IMR-90 (cell line): ENCODE measurements around the gene SBSN. TPM values are rescaled to one million over a fixed set of nuclear protein-coding genes. Genes with fewer than 3 reads are reported as not detected.

Experiments used
- ATAC-seq: fragments of 200-7000 bp; cut with Tn5 transposase; 2 replicates; pipeline ENCODE4 v1.9.1; 2020; ENCODE audit warnings: low read depth, mild to moderate bottlenecking, moderate library complexity
- BruUV-seq: library from RNA; stranded (reverse); fragments of 400-500 nt; replicated peaks from 2 replicates; lab custom pipeline; 2021; lab: Mats Ljungman, UMichigan
- CTCF ChIA-PET: fragments of 300-600 bp; formaldehyde crosslinking; extraction: SDS; loops from one replicate; lab custom pipeline; 2021; ENCODE audit warnings: antibody characterized with exemption; lab: Yijun Ruan, JAX
- POLR2A ChIA-PET: fragments of 300-600 bp; sonication (Branson Sonifier 250); formaldehyde crosslinking; loops from one replicate; lab custom pipeline; 2022; ENCODE audit warnings: antibody characterized with exemption; ENCODE audit not compliant: unreplicated experiment; lab: Charles Lee
- DNase-seq: peaks from one replicate; pipeline ENCODE4 v3.0.0; 2013
- H2AFZ ChIP-seq: replicated peaks from 2 replicates; pipeline ENCODE3; 2013; ENCODE audit warnings: low read length, mild to moderate bottlenecking; ENCODE audit not compliant: poor library complexity
- H2AK5ac ChIP-seq: 2 replicates; pipeline ENCODE4 v1.6.1; 2013; ENCODE audit warnings: low read depth, low read length, inconsistent platforms
- H2AK9ac ChIP-seq: replicated peaks from 2 replicates; pipeline ENCODE3; 2013; ENCODE audit warnings: mild to moderate bottlenecking, low read depth, low read length, moderate library complexity; ENCODE audit not compliant: poor library complexity
- H2BK120ac ChIP-seq: 2 replicates; pipeline ENCODE4 v1.6.1; 2013; ENCODE audit warnings: low read depth, low read length, inconsistent platforms
- H2BK15ac ChIP-seq: 3 replicates; pipeline ENCODE4 v1.6.1; 2013; ENCODE audit warnings: low read depth, low read length, inconsistent platforms
- H2BK20ac ChIP-seq: 2 replicates; pipeline ENCODE4 v1.6.1; 2013; ENCODE audit warnings: low read depth, mild to moderate bottlenecking, inconsistent platforms, low read length, moderate library complexity
- H2BK5ac ChIP-seq: 2 replicates; pipeline ENCODE4 v1.6.1; 2013; ENCODE audit warnings: mild to moderate bottlenecking, low read depth, low read length, inconsistent platforms; ENCODE audit not compliant: poor library complexity, severe bottlenecking
- H3K14ac ChIP-seq: replicated peaks from 2 replicates; pipeline ENCODE4 v1.6.1; 2013; ENCODE audit warnings: low read depth, low read length, inconsistent platforms
- H3K18ac ChIP-seq: 2 replicates; pipeline ENCODE4 v1.6.1; 2013; ENCODE audit warnings: low read depth, low read length, control low read depth
- H3K23ac ChIP-seq: 2 replicates; pipeline ENCODE4 v1.6.1; 2013; ENCODE audit warnings: low read depth, low read length, inconsistent platforms
- H3K27ac ChIP-seq: 2 replicates; pipeline ENCODE4 v1.5.1; 2013; ENCODE audit warnings: mild to moderate bottlenecking, control low read depth, low read length; ENCODE audit not compliant: insufficient read depth
- H3K27me3 ChIP-seq: 2 replicates; pipeline ENCODE4 v1.6.1; 2013; ENCODE audit warnings: low read length; ENCODE audit not compliant: control insufficient read depth, insufficient read depth
- H3K36me3 ChIP-seq: 2 replicates; pipeline ENCODE4 v1.6.1; 2013; ENCODE audit warnings: low read length, mixed read lengths; ENCODE audit not compliant: control insufficient read depth, insufficient read depth
- H3K4ac ChIP-seq: 2 replicates; pipeline ENCODE4 v1.6.1; 2013; ENCODE audit warnings: low read depth, low read length, inconsistent platforms
- H3K4me1 ChIP-seq: 2 replicates; pipeline ENCODE4 v1.6.1; 2013; ENCODE audit warnings: low read length, mixed read lengths; ENCODE audit not compliant: control insufficient read depth, insufficient read depth
- H3K4me2 ChIP-seq: 2 replicates; pipeline ENCODE4 v1.6.1; 2013; ENCODE audit warnings: low read depth, mild to moderate bottlenecking, control low read depth, low read length, moderate library complexity
- H3K4me3 ChIP-seq: 2 replicates; pipeline ENCODE4 v1.5.1; 2013; ENCODE audit warnings: low read depth, mild to moderate bottlenecking, control low read depth, low read length, moderate library complexity; ENCODE audit not compliant: insufficient read depth
- H3K56ac ChIP-seq: 2 replicates; pipeline ENCODE4 v1.6.1; 2013; ENCODE audit warnings: low read length, inconsistent platforms; ENCODE audit not compliant: insufficient read depth; ENCODE audit errors: extremely low read depth
- H3K79me1 ChIP-seq, 2 experiments: 2 replicates each; pipeline ENCODE4 v1.6.1; 2013; ENCODE audit warnings: low read length in 2 of 2, inconsistent platforms in 1 of 2, low read depth in 1 of 2
- H3K9ac ChIP-seq: 2 replicates; pipeline ENCODE4 v1.6.1; 2013; ENCODE audit warnings: low read depth, low read length, control low read depth
- H3K9me1 ChIP-seq: 2 replicates; pipeline ENCODE4 v1.6.1; 2013; ENCODE audit warnings: low read length, inconsistent platforms; ENCODE audit not compliant: insufficient read depth
- H3K9me3 ChIP-seq: 2 replicates; pipeline ENCODE4 v1.6.1; 2013; ENCODE audit warnings: low read length; ENCODE audit not compliant: control insufficient read depth, insufficient read depth
- H4K20me1 ChIP-seq: 2 replicates; pipeline ENCODE4 v1.6.1; 2013; ENCODE audit warnings: low read length, inconsistent platforms; ENCODE audit not compliant: insufficient read depth
- H4K5ac ChIP-seq: 2 replicates; pipeline ENCODE4 v1.6.1; 2013; ENCODE audit warnings: mild to moderate bottlenecking, low read depth, low read length, control low read depth
- H4K8ac ChIP-seq, 2 experiments: 2 replicates each; pipeline ENCODE4 v1.6.1; 2013; ENCODE audit warnings: low read depth in 2 of 2, low read length in 2 of 2, control low read depth in 1 of 2, inconsistent platforms in 1 of 2
- H4K91ac ChIP-seq: 2 replicates; pipeline ENCODE4 v1.6.1; 2013; ENCODE audit warnings: low read depth, low read length, inconsistent platforms; ENCODE audit not compliant: insufficient read depth
- BHLHE40 ChIP-seq: fragments of 150-350 bp; IDR thresholded peaks from 2 replicates; pipeline ENCODE4 v1.6.1; 2016; ENCODE audit warnings: mild to moderate bottlenecking, low read depth, low read length
- CEBPB ChIP-seq: IDR thresholded peaks from 2 replicates; pipeline ENCODE4 v1.6.1; 2012; ENCODE audit warnings: low read depth, low read length, improper control_type of control experiment
- CHD1 ChIP-seq: IDR thresholded peaks from 2 replicates; pipeline ENCODE4 v1.6.1; 2012; ENCODE audit warnings: low read depth, low read length, improper control_type of control experiment
- FOS ChIP-seq: fragments of 150-350 bp; IDR thresholded peaks from 2 replicates; pipeline ENCODE4 v1.6.1; 2016; ENCODE audit warnings: low read depth, low read length
- MAFK ChIP-seq: IDR thresholded peaks from 2 replicates; pipeline ENCODE4 v1.6.1; 2012; ENCODE audit warnings: low read depth, low read length, improper control_type of control experiment
- MAZ ChIP-seq: IDR thresholded peaks from 2 replicates; pipeline ENCODE4 v1.6.1; 2012; ENCODE audit warnings: low read depth, mild to moderate bottlenecking, low read length, improper control_type of control experiment, moderate library complexity, borderline replicate concordance
- MXI1 ChIP-seq: IDR thresholded peaks from 2 replicates; pipeline ENCODE4 v1.6.1; 2012; ENCODE audit warnings: low read depth, mild to moderate bottlenecking, low read length, moderate library complexity, borderline replicate concordance
- NFE2L2 ChIP-seq: fragments of 150-350 bp; IDR thresholded peaks from 2 replicates; pipeline ENCODE4 v1.6.1; 2016; ENCODE audit warnings: low read depth, mild to moderate bottlenecking, low read length
- POLR2A ChIP-seq: IDR thresholded peaks from 2 replicates; pipeline ENCODE4 v1.6.1; 2012; ENCODE audit warnings: mild to moderate bottlenecking, low read depth, low read length
- RCOR1 ChIP-seq: IDR thresholded peaks from 2 replicates; pipeline ENCODE4 v1.6.1; 2012; ENCODE audit warnings: mild to moderate bottlenecking, low read length, improper control_type of control experiment; ENCODE audit not compliant: insufficient replicate concordance
- RFX5 ChIP-seq: IDR thresholded peaks from 2 replicates; pipeline ENCODE4 v1.8.0; 2012; ENCODE audit warnings: low read depth, mild to moderate bottlenecking, low read length, moderate library complexity
- SMC3 ChIP-seq: fragments of 150-350 bp; IDR thresholded peaks from 2 replicates; pipeline ENCODE4 v1.6.1; 2016; ENCODE audit warnings: low read depth, mild to moderate bottlenecking, antibody characterized with exemption, low read length, moderate library complexity
- WGBS, 2 experiments: methylation state at CpG; one replicate each; pipeline versions ENCODE4 v1.1.5 to v1.1.7; 2013; ENCODE audit warnings: missing lambda C conversion rate in 2 of 2; ENCODE audit not compliant: insufficient read length in 1 of 2; ENCODE audit errors: extremely low coverage in 2 of 2; 5-methylcytosine and 5-hydroxymethylcytosine counted together
- dilution Hi-C: fragments of 300-500 bp; cut with HindIII; formaldehyde crosslinking; loops from one replicate; pipeline ENCODE4 v1.14.3; 2018; ENCODE audit warnings: low sequenced_read_pairs; ENCODE audit not compliant: unreplicated experiment
- in situ Hi-C: fragments of 300-500 bp; cut with MboI; formaldehyde crosslinking; loops from 3 replicates; pipeline ENCODE4 v1.14.3; 2019; ENCODE audit warnings: low sequenced_read_pairs, inconsistent platforms, mixed read lengths
- intact Hi-C: fragments of 100-400 bp; cut with micrococcal nuclease; formaldehyde crosslinking; loops from 2 replicates; pipeline ENCODE4 v1.10.0; 2022
- polyA plus RNA-seq, 3 experiments: library from polyadenylated mRNA; depleted of rRNA; stranded (reverse); fragments of >200 nt; gene quantifications; 2 replicates each; pipeline ENCODE4 v1.2.3, GENCODE V29; 2012; ENCODE audit warnings: low replicate concordance in 1 of 3
- total RNA-seq: library from RNA; depleted of rRNA; stranded (reverse); fragments of >200 nt; gene quantifications from 2 replicates; pipeline ENCODE4 v1.2.3, GENCODE V29; 2012
- TF ChIP-seq, protein P1 (sequence below): fragments of 150-350 bp; IDR thresholded peaks from 2 replicates; pipeline ENCODE4 v1.6.1; 2016; ENCODE audit warnings: low read depth, mild to moderate bottlenecking, low read length, moderate library complexity, borderline replicate concordance
- TF ChIP-seq, protein P2 (sequence below): conservative IDR thresholded peaks from 2 replicates; pipeline ENCODE4 v1.5.1; 2012; ENCODE audit warnings: mild to moderate bottlenecking, low read depth, low read length, improper control_type of control experiment
- TF ChIP-seq, protein P3 (sequence below): fragments of 150-350 bp; IDR thresholded peaks from 2 replicates; pipeline ENCODE4 v1.6.1; 2017; ENCODE audit warnings: mild to moderate bottlenecking, antibody characterized with exemption, low read length, low read depth

Gene SBSN
- total and polyA plus RNA-seq, 2 of the 4 experiments (the other 2 are of a cell fraction), result 0.72 to 6.4 TPM

DNA sequence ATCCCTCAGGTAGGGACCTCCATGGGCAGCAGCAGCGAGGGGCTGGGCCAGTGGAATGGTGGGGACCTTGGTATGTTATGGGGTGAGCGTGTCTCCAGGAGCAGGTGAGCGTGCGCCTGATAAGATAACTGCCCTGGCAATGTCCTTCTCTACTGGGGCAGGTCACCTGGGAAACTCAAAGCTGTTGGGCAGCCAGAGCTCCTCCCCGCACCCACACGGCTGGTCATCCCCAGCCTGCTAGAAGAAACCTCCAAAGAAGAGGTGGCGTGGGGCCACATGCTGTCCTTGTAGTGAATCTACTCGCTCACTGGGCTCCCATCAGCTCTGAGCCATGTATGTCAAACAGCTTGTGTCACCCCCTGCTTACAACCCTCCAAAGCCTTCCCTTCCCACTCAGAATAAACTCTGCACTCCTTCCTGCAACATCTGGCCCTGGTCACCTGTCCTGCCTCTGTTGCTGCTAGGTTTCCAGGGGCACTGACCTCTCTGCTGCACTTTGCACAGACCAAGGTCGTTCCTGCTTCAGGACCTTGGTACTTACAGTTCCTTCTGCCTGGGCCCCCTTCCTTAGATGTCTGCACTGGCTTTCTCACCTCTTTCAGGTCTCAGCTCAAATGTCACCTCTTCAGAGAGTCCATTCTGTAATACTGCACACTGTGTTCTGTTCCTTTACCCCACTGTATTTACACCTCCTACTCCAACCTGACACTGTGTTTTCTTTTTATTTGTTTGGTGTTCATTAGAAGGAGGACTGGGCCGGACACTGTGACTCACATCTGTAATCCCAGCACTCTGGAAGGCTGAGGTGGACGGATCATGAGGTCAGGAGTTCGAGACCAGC lies 37.1 kb upstream of the SBSN start:
- no peak overlapping the region for H2BK20ac ChIP-seq
- no peak overlapping the region for H3K4ac ChIP-seq
- no peak overlapping the region for H3K9ac ChIP-seq
- H4K91ac ChIP-seq, result no peak overlapping the region
- H3K23ac ChIP-seq, result no peak overlapping the region
- BruUV-seq, result no TSS peak
- no peak overlapping the region for H3K18ac ChIP-seq
- H2AK9ac ChIP-seq, result no peak overlapping the region
- H2AK5ac ChIP-seq, result no peak overlapping the region
- DNase-seq (no peak), ATAC-seq (no peak)
- H3K4me1 ChIP-seq, result no peaks in the 10 kb centered on the region
- H3K56ac ChIP-seq, result no peak overlapping the region
- H3K79me1 ChIP-seq, result no peaks in the 10 kb centered on the region
- no peak overlapping the region for H2BK120ac ChIP-seq
- ChIA-PET POLR2A (no interaction called here), CTCF (no interaction called here)
- no peak overlapping the region for H2BK15ac ChIP-seq
- intact Hi-C loops, result no loop called here
- no peaks in the 10 kb centered on the region for H4K20me1 ChIP-seq
- WGBS, 2 experiments, result 50% methylated on average over 4 of the region's 12 CpGs; no CpG with 5 or more reads in 1 of the 2 experiments
- H3K27ac ChIP-seq, result no peak overlapping the region
- no peak overlapping the region for H3K4me3 ChIP-seq
- in situ Hi-C loops, result no loop called here
- H3K9me3 ChIP-seq, result no peaks in the 10 kb centered on the region
- H3K14ac ChIP-seq, result no peak overlapping the region
- dilution Hi-C loops, result no loop called here
- no peak overlapping the region for H4K8ac ChIP-seq
- no peak overlapping the region for H4K5ac ChIP-seq
- H2AFZ ChIP-seq, result no peak overlapping the region
- no peak overlapping the region for H2BK5ac ChIP-seq
- H3K27me3 ChIP-seq, result peaks cover 21% of the 10 kb centered on the region
- no peaks in the 10 kb centered on the region for H3K9me1 ChIP-seq
- H3K36me3 ChIP-seq, result no peaks in the 10 kb centered on the region
- H3K4me2 ChIP-seq, result no peak overlapping the region
- TF ChIP-seq RCOR1 (no peak), NFE2L2 (no peak), POLR2A (no peak), MXI1 (no peak), CEBPB (no peak), RFX5 (no peak), SMC3 (no peak), BHLHE40 (no peak), MAZ (no peak), FOS (no peak), CHD1 (no peak), MAFK (no peak)
- TF ChIP-seq, protein P1, sequence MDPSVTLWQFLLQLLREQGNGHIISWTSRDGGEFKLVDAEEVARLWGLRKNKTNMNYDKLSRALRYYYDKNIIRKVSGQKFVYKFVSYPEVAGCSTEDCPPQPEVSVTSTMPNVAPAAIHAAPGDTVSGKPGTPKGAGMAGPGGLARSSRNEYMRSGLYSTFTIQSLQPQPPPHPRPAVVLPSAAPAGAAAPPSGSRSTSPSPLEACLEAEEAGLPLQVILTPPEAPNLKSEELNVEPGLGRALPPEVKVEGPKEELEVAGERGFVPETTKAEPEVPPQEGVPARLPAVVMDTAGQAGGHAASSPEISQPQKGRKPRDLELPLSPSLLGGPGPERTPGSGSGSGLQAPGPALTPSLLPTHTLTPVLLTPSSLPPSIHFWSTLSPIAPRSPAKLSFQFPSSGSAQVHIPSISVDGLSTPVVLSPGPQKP, result no peak
- TF ChIP-seq, protein P2, sequence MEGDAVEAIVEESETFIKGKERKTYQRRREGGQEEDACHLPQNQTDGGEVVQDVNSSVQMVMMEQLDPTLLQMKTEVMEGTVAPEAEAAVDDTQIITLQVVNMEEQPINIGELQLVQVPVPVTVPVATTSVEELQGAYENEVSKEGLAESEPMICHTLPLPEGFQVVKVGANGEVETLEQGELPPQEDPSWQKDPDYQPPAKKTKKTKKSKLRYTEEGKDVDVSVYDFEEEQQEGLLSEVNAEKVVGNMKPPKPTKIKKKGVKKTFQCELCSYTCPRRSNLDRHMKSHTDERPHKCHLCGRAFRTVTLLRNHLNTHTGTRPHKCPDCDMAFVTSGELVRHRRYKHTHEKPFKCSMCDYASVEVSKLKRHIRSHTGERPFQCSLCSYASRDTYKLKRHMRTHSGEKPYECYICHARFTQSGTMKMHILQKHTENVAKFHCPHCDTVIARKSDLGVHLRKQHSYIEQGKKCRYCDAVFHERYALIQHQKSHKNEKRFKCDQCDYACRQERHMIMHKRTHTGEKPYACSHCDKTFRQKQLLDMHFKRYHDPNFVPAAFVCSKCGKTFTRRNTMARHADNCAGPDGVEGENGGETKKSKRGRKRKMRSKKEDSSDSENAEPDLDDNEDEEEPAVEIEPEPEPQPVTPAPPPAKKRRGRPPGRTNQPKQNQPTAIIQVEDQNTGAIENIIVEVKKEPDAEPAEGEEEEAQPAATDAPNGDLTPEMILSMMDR, result no peak
- TF ChIP-seq, protein P3, sequence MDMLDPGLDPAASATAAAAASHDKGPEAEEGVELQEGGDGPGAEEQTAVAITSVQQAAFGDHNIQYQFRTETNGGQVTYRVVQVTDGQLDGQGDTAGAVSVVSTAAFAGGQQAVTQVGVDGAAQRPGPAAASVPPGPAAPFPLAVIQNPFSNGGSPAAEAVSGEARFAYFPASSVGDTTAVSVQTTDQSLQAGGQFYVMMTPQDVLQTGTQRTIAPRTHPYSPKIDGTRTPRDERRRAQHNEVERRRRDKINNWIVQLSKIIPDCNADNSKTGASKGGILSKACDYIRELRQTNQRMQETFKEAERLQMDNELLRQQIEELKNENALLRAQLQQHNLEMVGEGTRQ, result no peak
